Epithelial cell of esophagus (primary cell): ENCODE measurements around the gene IKZF1.
A peak's percentile ranks its signal among the peaks of the same experiment; 100 is the strongest.

Source experiments
- DNase-seq: peaks from one replicate; pipeline ENCODE4 v3.0.0; 2010; ENCODE audit warnings: low read depth
- H3K4me3 ChIP-seq: 2 replicates; pipeline ENCODE4 v1.5.1; 2011; ENCODE audit warnings: mild to moderate bottlenecking, low read length, control low read depth
- TF ChIP-seq, protein P1 (sequence below): IDR thresholded peaks from 2 replicates; pipeline ENCODE4 v1.5.1; 2011; ENCODE audit warnings: low read depth, mild to moderate bottlenecking, low read length, control low read depth, inconsistent platforms; ENCODE audit not compliant: insufficient read depth; ENCODE audit errors: missing control alignments

The IKZF1 gene

GRCh38 chr7:50416527-50417182 lies 112.1 kb downstream of the IKZF1 start:
- no peak overlapping the region for H3K4me3 ChIP-seq
- TF ChIP-seq, protein P1, sequence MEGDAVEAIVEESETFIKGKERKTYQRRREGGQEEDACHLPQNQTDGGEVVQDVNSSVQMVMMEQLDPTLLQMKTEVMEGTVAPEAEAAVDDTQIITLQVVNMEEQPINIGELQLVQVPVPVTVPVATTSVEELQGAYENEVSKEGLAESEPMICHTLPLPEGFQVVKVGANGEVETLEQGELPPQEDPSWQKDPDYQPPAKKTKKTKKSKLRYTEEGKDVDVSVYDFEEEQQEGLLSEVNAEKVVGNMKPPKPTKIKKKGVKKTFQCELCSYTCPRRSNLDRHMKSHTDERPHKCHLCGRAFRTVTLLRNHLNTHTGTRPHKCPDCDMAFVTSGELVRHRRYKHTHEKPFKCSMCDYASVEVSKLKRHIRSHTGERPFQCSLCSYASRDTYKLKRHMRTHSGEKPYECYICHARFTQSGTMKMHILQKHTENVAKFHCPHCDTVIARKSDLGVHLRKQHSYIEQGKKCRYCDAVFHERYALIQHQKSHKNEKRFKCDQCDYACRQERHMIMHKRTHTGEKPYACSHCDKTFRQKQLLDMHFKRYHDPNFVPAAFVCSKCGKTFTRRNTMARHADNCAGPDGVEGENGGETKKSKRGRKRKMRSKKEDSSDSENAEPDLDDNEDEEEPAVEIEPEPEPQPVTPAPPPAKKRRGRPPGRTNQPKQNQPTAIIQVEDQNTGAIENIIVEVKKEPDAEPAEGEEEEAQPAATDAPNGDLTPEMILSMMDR = no peak
- DNase-seq = no peak

- TF ChIP-seq, protein P1 = peak; percentile 97
- H3K4me3 ChIP-seq = no peak overlapping the region
- peak; percentile 83 for DNase-seq
These were observed 113.6 kb downstream of the IKZF1 start for GRCh38 chr7:50418086-50418515.

GRCh38 chr7:50418526-50419290 lies 114.2 kb downstream of the IKZF1 start:
- DNase-seq = no peak
- TF ChIP-seq, protein P1 = no peak

DNA sequence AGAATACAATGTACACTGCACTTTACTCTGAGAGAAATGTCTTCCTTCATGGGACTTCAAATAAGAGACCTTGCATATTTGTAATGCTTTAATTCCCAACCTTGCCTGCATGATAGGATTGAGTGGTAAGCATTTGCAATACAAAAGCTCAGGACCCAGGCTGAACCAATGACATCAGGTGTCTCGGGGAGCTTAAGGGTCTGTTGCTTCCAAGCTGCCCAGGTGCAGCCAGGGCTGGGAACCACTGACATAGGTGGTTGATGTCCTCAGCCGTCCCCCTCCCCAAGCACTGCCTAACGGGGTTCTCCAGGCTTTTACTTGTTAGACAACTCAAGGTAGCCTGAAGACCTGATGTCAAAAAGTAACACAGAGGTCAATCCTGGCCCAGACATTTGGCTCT lies 116.5 kb downstream of the IKZF1 start:
- no peak overlapping the region for H3K4me3 ChIP-seq
- no peak for DNase-seq
- TF ChIP-seq, protein P1 = no peak

More at GRCh38 chr7:50418526-50419290, 114.2 kb downstream of the IKZF1 start:
- no peak overlapping the region for H3K4me3 ChIP-seq

- TF ChIP-seq, protein P1 = no peak
- H3K4me3 ChIP-seq = no peak overlapping the region
- DNase-seq = no peak
These were observed 118.3 kb downstream of the IKZF1 start for GRCh38 chr7:50422858-50423257.

GRCh38 chr7:50423860-50424259 lies 119.3 kb downstream of the IKZF1 start:
- TF ChIP-seq, protein P1 = no peak
- DNase-seq = no peak
- H3K4me3 ChIP-seq = no peak overlapping the region
